ENCODE results near the gene BAHD1. TPM values are rescaled to one million over a fixed set of nuclear protein-coding genes. Genes with fewer than 3 reads are reported as not detected.
A peak's percentile ranks its signal among the peaks of the same experiment; 100 is the strongest.

The BAHD1 gene
- total RNA-seq, 2 experiments from 2014 or later: 20.3 to 21.5 TPM

- DNase-seq: no peak
- intact Hi-C loops (cut with DNase I, micrococcal nuclease): loop anchor here in 1 of 2 experiments (2.0 kb wide), 1 partner anchor 54 kb away; no protein-coding TSS in a partner anchor
- H3K4me3 ChIP-seq (ENCODE audit: low read length): no peak overlapping the region
- H3K27ac ChIP-seq (ENCODE audit: low read depth in 1 of 2, low read length in 2 of 2): no peak overlapping the region
- Mint-ChIP-seq H3K4me3 (peak overlapping the region; percentile 93), H3K36me3 (ENCODE audit: low read depth) (peaks cover 10% of the 10 kb centered on the region), H3K4me1 (ENCODE audit: low read depth) (peaks cover 66% of the 10 kb centered on the region), H3K27me3 (peaks cover 41% of the 10 kb centered on the region), H3K27ac (no peak overlapping the region), H3K9me3 (no peaks in the 10 kb centered on the region)
- H3K9me3 ChIP-seq (ENCODE audit: control insufficient read depth in 1 of 2, insufficient read depth in 1 of 2, low read length in 2 of 2): peaks cover 0 to 7% of the 10 kb centered on the region in 2 experiments
- H3K36me3 ChIP-seq (ENCODE audit: insufficient read depth, low read length): no peaks in the 10 kb centered on the region
- ATAC-seq (ENCODE audit: poor library complexity): no peak
- H3K27me3 ChIP-seq (ENCODE audit: control insufficient read depth in 1 of 2, insufficient read depth in 2 of 2, low read length in 2 of 2): peaks cover 24% of the 10 kb centered on the region in 2 experiments
- POLR2A ChIA-PET: interaction anchor here (0.8 to 7.4 kb wide), 3 partner anchors 15 to 56 kb away, joined by 3 to 106 read pairs (median 10); partner anchors contain the start of genes IVD and KNSTRN
- TF ChIP-seq CTCF (IDR thresholded peaks at IDR 0.05): no peak
- H3K4me1 ChIP-seq (ENCODE audit: insufficient read depth, low read length): peaks cover 62% of the 10 kb centered on the region
- CTCF ChIA-PET: interaction anchor here (3.6 kb wide), 1 partner anchor 68 kb away, joined by 13 read pairs; no protein-coding TSS in a partner anchor
Observed at GRCh38 chr15:40438712-40439111, 2.0 kb upstream of the BAHD1 start.

GRCh38 chr15:40439461-40439959 lies 1.2 kb upstream of the BAHD1 start:
- ATAC-seq (ENCODE audit: poor library complexity) (no peak), DNase-seq (peak in 1 of 14 experiments; percentile 30)
- intact Hi-C loops (cut with DNase I, micrococcal nuclease): loop anchor here in 1 of 2 experiments (2.0 kb wide), 1 partner anchor 55 kb away; no protein-coding TSS in a partner anchor
- ChIA-PET CTCF (interaction anchor here (0.5 to 3.6 kb wide), 2 partner anchors 38 to 67 kb away, joined by 5 to 13 read pairs; no protein-coding TSS in a partner anchor), POLR2A (interaction anchor here (1.4 to 7.4 kb wide), 7 partner anchors 15 to 130 kb away, joined by 5 to 106 read pairs (median 6); partner anchors contain the start of genes DISP2, IVD and RPUSD2)
- H3K4me1 Mint-ChIP-seq (ENCODE audit: low read depth): peaks cover 74% of the 10 kb centered on the region
- no peaks in the 10 kb centered on the region for H3K36me3 ChIP-seq (ENCODE audit: insufficient read depth, low read length)
- H3K27me3 Mint-ChIP-seq: peaks cover 41% of the 10 kb centered on the region
- H3K4me3 Mint-ChIP-seq: peak overlapping the region; percentile 93
- H3K9me3 Mint-ChIP-seq: no peaks in the 10 kb centered on the region
- peaks cover 0 to 7% of the 10 kb centered on the region in 2 experiments for H3K9me3 ChIP-seq (ENCODE audit: control insufficient read depth in 1 of 2, insufficient read depth in 1 of 2, low read length in 2 of 2)
- no peak overlapping the region for H3K27ac ChIP-seq (ENCODE audit: low read depth in 1 of 2, low read length in 2 of 2)
- peak overlapping the region; percentile 71 for H3K4me3 ChIP-seq (ENCODE audit: low read length)
- peaks cover 10% of the 10 kb centered on the region for H3K36me3 Mint-ChIP-seq (ENCODE audit: low read depth)
- peaks cover 24% of the 10 kb centered on the region in 2 experiments for H3K27me3 ChIP-seq (ENCODE audit: control insufficient read depth in 1 of 2, insufficient read depth in 2 of 2, low read length in 2 of 2)
- peaks cover 70% of the 10 kb centered on the region for H3K4me1 ChIP-seq (ENCODE audit: insufficient read depth, low read length)
- H3K27ac Mint-ChIP-seq: peak overlapping the region; percentile 79
- no peak for TF ChIP-seq CTCF (IDR thresholded peaks at IDR 0.05)

- H3K36me3 ChIP-seq (ENCODE audit: insufficient read depth, low read length): no peaks in the 10 kb centered on the region
- no peaks in the 10 kb centered on the region for H3K9me3 Mint-ChIP-seq
- peaks cover 0 to 7% of the 10 kb centered on the region in 2 experiments for H3K9me3 ChIP-seq (ENCODE audit: control insufficient read depth in 1 of 2, insufficient read depth in 1 of 2, low read length in 2 of 2)
- DNase-seq: peak in 4 of 14 experiments; percentile 24 to 66 (median 40)
- ATAC-seq (ENCODE audit: poor library complexity): no peak
- H3K27ac Mint-ChIP-seq: peak overlapping the region; percentile 79
- peak overlapping the region; percentile 71 for H3K4me3 ChIP-seq (ENCODE audit: low read length)
- peaks cover 24% of the 10 kb centered on the region in 2 experiments for H3K27me3 ChIP-seq (ENCODE audit: control insufficient read depth in 1 of 2, insufficient read depth in 2 of 2, low read length in 2 of 2)
- ChIA-PET POLR2A (interaction anchor here (0.6 to 7.4 kb wide), 20 partner anchors 9 to 254 kb away, joined by 3 to 106 read pairs (median 5); partner anchors contain the start of genes CCDC32, DISP2, INAFM2 and IVD), CTCF (interaction anchor here (0.5 to 3.6 kb wide), 5 partner anchors 13 to 269 kb away, joined by 3 to 13 read pairs (median 4); no protein-coding TSS in a partner anchor)
- H3K27ac ChIP-seq (ENCODE audit: low read depth in 1 of 2, low read length in 2 of 2): no peak overlapping the region
- H3K4me1 ChIP-seq (ENCODE audit: insufficient read depth, low read length): peaks cover 73% of the 10 kb centered on the region
- peaks cover 41% of the 10 kb centered on the region for H3K27me3 Mint-ChIP-seq
- intact Hi-C loops (cut with DNase I, micrococcal nuclease): loop anchor here in 1 of 2 experiments (2.0 to 10.0 kb wide), 3 partner anchors 55 to 155 kb away; partner anchors contain the start of gene KNL1
- H3K36me3 Mint-ChIP-seq (ENCODE audit: low read depth): peaks cover 10% of the 10 kb centered on the region
- peaks cover 77% of the 10 kb centered on the region for H3K4me1 Mint-ChIP-seq (ENCODE audit: low read depth)
- peak; percentile 23 for TF ChIP-seq CTCF (IDR thresholded peaks at IDR 0.05)
- peak overlapping the region; percentile 93 for H3K4me3 Mint-ChIP-seq
Observed at GRCh38 chr15:40439960-40440742, 602 bp upstream of the BAHD1 start.
